ENCODE measurements around the gene OR2A2. TPM values are rescaled to one million over a fixed set of nuclear protein-coding genes. Genes with fewer than 3 reads are reported as not detected.
A peak's percentile ranks its signal among the peaks of the same experiment; 100 is the strongest.

The OR2A2 gene, protein sequence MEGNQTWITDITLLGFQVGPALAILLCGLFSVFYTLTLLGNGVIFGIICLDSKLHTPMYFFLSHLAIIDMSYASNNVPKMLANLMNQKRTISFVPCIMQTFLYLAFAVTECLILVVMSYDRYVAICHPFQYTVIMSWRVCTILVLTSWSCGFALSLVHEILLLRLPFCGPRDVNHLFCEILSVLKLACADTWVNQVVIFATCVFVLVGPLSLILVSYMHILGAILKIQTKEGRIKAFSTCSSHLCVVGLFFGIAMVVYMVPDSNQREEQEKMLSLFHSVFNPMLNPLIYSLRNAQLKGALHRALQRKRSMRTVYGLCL
- total RNA-seq: not detected in 2 replicates

- Mint-ChIP-seq H3K36me3 (ENCODE audit: low read depth) (no peaks in the 10 kb centered on the region), H3K27me3 (peaks cover 6% of the 10 kb centered on the region), H3K4me3 (no peak within 1 kb of the TSS), H3K27ac (no peak within 1 kb of the TSS), H3K4me1 (no peaks in the 10 kb centered on the region), H3K9me3 (no peaks in the 10 kb centered on the region)
- no peak for DNase-seq
- intact Hi-C loops (cut with micrococcal nuclease): no loop called here
Observed at GRCh38 chr7:144109283-144109682, at the start of gene OR2A2. Gene OR2A2 (plus strand): TSS chr7:144109583. CDS start chr7:144109583, 0 bp downstream.

GRCh38 chr7:144063710-144064109, 45.7 kb upstream of the OR2A2 start:
- H3K4me3 Mint-ChIP-seq: no peak overlapping the region
- H3K36me3 Mint-ChIP-seq (ENCODE audit: low read depth): no peaks in the 10 kb centered on the region
- no peaks in the 10 kb centered on the region for H3K9me3 Mint-ChIP-seq
- intact Hi-C loops (cut with micrococcal nuclease): no loop called here
- peak; percentile 59 for DNase-seq
- no peaks in the 10 kb centered on the region for H3K4me1 Mint-ChIP-seq
- no peak overlapping the region for H3K27ac Mint-ChIP-seq
- H3K27me3 Mint-ChIP-seq: peaks cover 6% of the 10 kb centered on the region

DNA sequence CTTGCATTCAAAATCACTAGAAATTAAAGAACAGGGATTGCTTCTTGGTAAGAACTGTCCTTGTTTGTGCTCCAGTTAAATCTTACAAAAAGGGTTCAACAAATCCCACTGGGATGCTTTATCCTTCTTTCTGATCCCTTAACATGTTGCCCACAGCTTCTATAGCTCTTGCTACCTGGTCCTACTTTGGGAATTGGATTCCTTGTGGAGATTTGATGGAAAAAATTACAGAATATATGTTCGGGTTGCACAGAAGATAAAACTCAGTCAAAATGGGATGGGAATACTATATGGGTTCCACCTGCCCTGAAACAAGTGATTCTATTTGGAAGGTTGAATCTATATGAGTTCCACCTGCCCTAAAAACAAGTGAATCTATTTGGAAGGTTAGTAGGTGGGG, 39.9 kb upstream of the OR2A2 start, which contains the start of gene OR2A25:
Gene OR2A25 (plus strand): TSS at position 301 of the 400 bp plus-strand sequence. CDS start 4,409 bp downstream, outside the sequence.
- intact Hi-C loops (cut with micrococcal nuclease): no loop called here
- no peaks in the 10 kb centered on the region for H3K4me1 Mint-ChIP-seq
- no peaks in the 10 kb centered on the region for H3K9me3 Mint-ChIP-seq
- H3K27ac Mint-ChIP-seq: no peak within 1 kb of the TSS
- no peak for DNase-seq
- H3K27me3 Mint-ChIP-seq: peaks cover 12% of the 10 kb centered on the region
- H3K4me3 Mint-ChIP-seq: no peak within 1 kb of the TSS
- no peaks in the 10 kb centered on the region for H3K36me3 Mint-ChIP-seq (ENCODE audit: low read depth)

DNA sequence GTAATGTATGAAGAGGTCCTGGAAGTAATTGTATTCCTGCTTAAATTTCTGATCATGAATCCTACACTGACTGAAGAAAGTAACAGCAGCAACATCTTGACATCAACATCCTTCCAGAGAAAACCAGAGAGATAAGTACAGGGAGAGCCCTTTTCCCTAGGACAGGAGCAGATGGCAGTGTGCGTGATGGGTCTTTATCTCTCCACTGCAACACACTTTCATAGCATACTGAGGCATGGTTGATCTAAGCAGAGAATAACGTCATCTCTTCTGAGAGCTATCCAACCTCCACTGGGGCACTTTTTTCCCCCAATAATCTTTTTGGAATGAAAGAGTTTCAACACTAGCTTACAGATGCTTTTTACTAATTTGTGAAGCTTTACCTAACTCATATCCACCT, 39.4 kb upstream of the OR2A2 start:
- Mint-ChIP-seq H3K27ac (no peak overlapping the region), H3K4me1 (no peaks in the 10 kb centered on the region), H3K9me3 (no peaks in the 10 kb centered on the region), H3K36me3 (ENCODE audit: low read depth) (no peaks in the 10 kb centered on the region), H3K27me3 (peaks cover 12% of the 10 kb centered on the region), H3K4me3 (no peak overlapping the region)
- intact Hi-C loops (cut with micrococcal nuclease): no loop called here
- no peak for DNase-seq

- H3K27ac Mint-ChIP-seq: no peak overlapping the region
- H3K4me3 Mint-ChIP-seq: no peak overlapping the region
- H3K27me3 Mint-ChIP-seq: peaks cover 8% of the 10 kb centered on the region
- DNase-seq: no peak
- H3K4me1 Mint-ChIP-seq: no peaks in the 10 kb centered on the region
- no peaks in the 10 kb centered on the region for H3K9me3 Mint-ChIP-seq
- intact Hi-C loops (cut with micrococcal nuclease): no loop called here
- H3K36me3 Mint-ChIP-seq (ENCODE audit: low read depth): no peaks in the 10 kb centered on the region
Observed at GRCh38 chr7:144074374-144074773, 35.0 kb upstream of the OR2A2 start.

- peaks cover 4% of the 10 kb centered on the region for H3K9me3 Mint-ChIP-seq
- no peaks in the 10 kb centered on the region for H3K4me1 Mint-ChIP-seq
- intact Hi-C loops (cut with micrococcal nuclease): no loop called here
- H3K27ac Mint-ChIP-seq: no peak within 1 kb of the TSS
- H3K36me3 Mint-ChIP-seq (ENCODE audit: low read depth): no peaks in the 10 kb centered on the region
- no peak within 1 kb of the TSS for H3K4me3 Mint-ChIP-seq
- no peaks in the 10 kb centered on the region for H3K27me3 Mint-ChIP-seq
- no peak for DNase-seq
Observed at GRCh38 chr7:144085978-144086377, 23.4 kb upstream of the OR2A2 start, which contains the start of gene OR2A12. Gene OR2A12 (plus strand): TSS chr7:144086278. CDS start chr7:144095108, 8,830 bp downstream.

- H3K27ac Mint-ChIP-seq: no peak overlapping the region
- no peaks in the 10 kb centered on the region for H3K27me3 Mint-ChIP-seq
- peaks cover 4% of the 10 kb centered on the region for H3K9me3 Mint-ChIP-seq
- no peak for DNase-seq
- no peak overlapping the region for H3K4me3 Mint-ChIP-seq
- intact Hi-C loops (cut with micrococcal nuclease): no loop called here
- H3K4me1 Mint-ChIP-seq: no peaks in the 10 kb centered on the region
- H3K36me3 Mint-ChIP-seq (ENCODE audit: low read depth): no peaks in the 10 kb centered on the region
Observed at GRCh38 chr7:144086730-144087129, 22.7 kb upstream of the OR2A2 start.

- no peak for DNase-seq
Observed at GRCh38 chr7:144087230-144087629, 22.2 kb upstream of the OR2A2 start.

DNA sequence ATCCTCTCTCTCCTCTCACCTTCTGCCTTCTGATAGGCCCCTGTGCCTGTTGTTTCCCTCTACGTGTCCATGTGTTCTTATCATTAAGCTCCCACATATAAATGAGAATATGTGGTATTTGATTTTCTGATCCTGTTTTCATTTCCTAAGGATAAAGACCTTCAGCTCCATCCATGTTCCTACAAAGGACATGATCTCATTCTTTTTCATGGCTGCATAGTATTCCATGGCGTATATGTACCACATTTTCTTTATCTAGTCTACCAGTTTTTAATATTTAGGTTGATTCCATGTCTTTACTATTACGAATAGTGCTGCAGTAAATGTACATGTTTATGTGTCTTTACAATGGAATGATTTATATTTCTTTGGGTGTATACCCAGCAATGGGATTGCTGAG, 18.7 kb upstream of the OR2A2 start:
- intact Hi-C loops (cut with micrococcal nuclease): no loop called here
- Mint-ChIP-seq H3K27ac (no peak overlapping the region), H3K9me3 (peaks cover 8% of the 10 kb centered on the region), H3K36me3 (ENCODE audit: low read depth) (no peaks in the 10 kb centered on the region), H3K4me3 (no peak overlapping the region), H3K4me1 (no peaks in the 10 kb centered on the region), H3K27me3 (no peaks in the 10 kb centered on the region)
- DNase-seq: no peak

More at GRCh38 chr7:144087230-144087629, 22.2 kb upstream of the OR2A2 start:
- Mint-ChIP-seq H3K27ac (no peak overlapping the region), H3K9me3 (peaks cover 4% of the 10 kb centered on the region), H3K4me1 (no peaks in the 10 kb centered on the region), H3K27me3 (no peaks in the 10 kb centered on the region), H3K4me3 (no peak overlapping the region), H3K36me3 (ENCODE audit: low read depth) (no peaks in the 10 kb centered on the region)
- intact Hi-C loops (cut with micrococcal nuclease): no loop called here

DNA sequence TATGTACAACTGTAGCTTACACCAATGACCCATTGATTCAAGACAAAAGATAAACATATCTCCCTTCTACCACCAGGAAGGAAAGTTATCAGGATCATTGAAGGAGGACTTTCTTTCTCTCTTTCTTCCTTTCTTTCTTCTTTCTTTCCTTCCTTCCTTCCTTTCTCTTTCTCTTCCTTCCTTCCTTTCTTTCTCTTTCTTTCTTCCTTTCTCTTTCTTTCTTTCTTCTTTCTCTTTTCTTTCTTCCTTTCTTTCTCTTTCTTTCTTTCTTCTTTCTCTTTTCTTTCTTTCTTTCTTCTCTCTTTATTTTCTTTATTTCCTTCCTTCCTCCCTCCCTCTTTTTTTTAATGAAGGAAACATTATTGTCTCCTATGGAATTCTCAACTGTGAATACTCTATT, 10.6 kb upstream of the OR2A2 start:
- no peak for DNase-seq
- intact Hi-C loops (cut with micrococcal nuclease): no loop called here
- Mint-ChIP-seq H3K36me3 (ENCODE audit: low read depth) (no peaks in the 10 kb centered on the region), H3K27me3 (peaks cover 3% of the 10 kb centered on the region), H3K4me3 (no peak overlapping the region), H3K27ac (no peak overlapping the region), H3K9me3 (no peaks in the 10 kb centered on the region), H3K4me1 (peaks cover 2% of the 10 kb centered on the region)

DNA sequence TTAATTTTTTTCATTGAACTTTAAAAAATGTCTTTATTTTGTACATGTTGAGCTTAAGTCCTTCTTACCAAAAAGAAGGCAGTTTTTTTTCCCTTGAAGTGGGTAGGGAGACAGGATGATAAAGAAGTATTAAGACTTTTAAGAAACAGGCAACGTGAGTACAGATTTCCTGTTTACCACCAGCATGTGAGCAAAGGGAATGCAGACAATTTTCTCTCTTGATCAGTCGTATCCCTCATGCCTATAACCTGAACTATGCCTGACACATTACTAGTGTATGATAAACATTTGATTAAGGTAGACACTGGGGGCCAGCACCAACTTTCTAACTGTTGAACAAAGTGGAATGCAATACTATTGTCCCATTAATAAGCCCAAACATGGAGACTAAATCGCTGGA, 8.8 kb upstream of the OR2A2 start:
- intact Hi-C loops (cut with micrococcal nuclease): no loop called here
- Mint-ChIP-seq H3K27me3 (peaks cover 4% of the 10 kb centered on the region), H3K4me1 (peaks cover 2% of the 10 kb centered on the region), H3K27ac (no peak overlapping the region), H3K9me3 (no peaks in the 10 kb centered on the region), H3K4me3 (no peak overlapping the region), H3K36me3 (ENCODE audit: low read depth) (no peaks in the 10 kb centered on the region)
- no peak for DNase-seq

DNA sequence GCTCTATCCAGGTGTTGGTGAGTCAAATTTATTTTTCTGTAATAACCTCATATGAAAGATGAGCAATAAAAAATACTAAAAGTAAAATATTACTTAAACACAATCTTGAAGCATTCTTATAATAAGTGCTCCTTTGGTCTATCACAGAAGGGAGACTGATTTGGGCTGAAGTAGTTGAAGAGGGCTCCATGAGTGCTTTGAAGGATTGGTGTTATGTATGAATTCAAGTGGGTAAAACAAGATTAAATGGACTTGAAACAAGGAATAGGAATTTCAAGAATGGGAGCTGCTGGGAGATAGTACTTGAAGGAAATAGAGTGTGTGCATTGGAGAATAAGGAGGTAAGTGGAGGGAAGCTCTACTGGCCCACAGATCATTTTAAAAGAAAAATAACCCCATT, 7.3 kb upstream of the OR2A2 start:
- Mint-ChIP-seq H3K27me3 (peaks cover 4% of the 10 kb centered on the region), H3K27ac (no peak overlapping the region), H3K36me3 (ENCODE audit: low read depth) (no peaks in the 10 kb centered on the region), H3K4me1 (peaks cover 2% of the 10 kb centered on the region), H3K9me3 (no peaks in the 10 kb centered on the region), H3K4me3 (no peak overlapping the region)
- no peak for DNase-seq
- intact Hi-C loops (cut with micrococcal nuclease): no loop called here

DNA sequence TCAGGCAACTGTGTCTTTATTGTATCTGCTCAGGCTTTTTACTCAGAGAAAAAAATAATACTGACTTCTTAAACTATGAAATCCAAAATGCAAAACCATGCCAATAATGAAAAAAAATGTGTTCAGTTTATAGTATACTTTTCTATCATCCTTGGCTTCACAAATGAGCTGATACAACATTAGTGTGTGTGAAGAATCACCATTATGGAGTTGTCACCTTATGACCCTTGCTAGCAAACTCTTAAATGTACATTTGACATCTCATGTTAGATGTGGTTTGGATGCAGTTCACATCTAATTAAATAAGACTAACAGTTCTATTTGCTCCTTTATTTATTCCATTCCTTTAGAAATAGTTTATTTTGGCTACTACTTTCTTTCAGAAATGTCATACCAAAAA, 4.2 kb upstream of the OR2A2 start:
- Mint-ChIP-seq H3K36me3 (ENCODE audit: low read depth) (no peaks in the 10 kb centered on the region), H3K4me3 (no peak overlapping the region), H3K27me3 (peaks cover 4% of the 10 kb centered on the region), H3K4me1 (no peaks in the 10 kb centered on the region), H3K9me3 (no peaks in the 10 kb centered on the region), H3K27ac (no peak overlapping the region)
- DNase-seq: no peak
- intact Hi-C loops (cut with micrococcal nuclease): no loop called here

DNA sequence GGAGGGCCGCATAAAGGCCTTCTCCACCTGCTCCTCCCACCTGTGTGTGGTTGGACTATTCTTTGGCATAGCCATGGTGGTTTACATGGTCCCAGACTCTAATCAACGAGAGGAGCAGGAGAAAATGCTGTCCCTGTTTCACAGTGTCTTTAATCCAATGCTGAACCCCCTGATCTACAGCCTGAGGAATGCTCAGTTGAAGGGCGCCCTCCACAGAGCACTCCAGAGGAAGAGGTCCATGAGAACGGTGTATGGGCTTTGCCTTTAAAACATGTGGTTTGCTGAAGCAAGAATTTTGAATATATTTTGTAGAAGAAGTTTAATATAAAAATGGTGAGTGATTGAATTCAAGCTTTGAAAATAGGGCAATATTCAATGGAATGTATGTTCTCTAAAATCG, 889 bp downstream of the OR2A2 start:
- Mint-ChIP-seq H3K27me3 (peaks cover 6% of the 10 kb centered on the region), H3K4me1 (no peaks in the 10 kb centered on the region), H3K36me3 (ENCODE audit: low read depth) (no peaks in the 10 kb centered on the region), H3K4me3 (no peak overlapping the region), H3K9me3 (no peaks in the 10 kb centered on the region), H3K27ac (no peak overlapping the region)
- DNase-seq: no peak
- intact Hi-C loops (cut with micrococcal nuclease): no loop called here

- H3K27ac Mint-ChIP-seq: no peak overlapping the region
- no peak for DNase-seq
- H3K36me3 Mint-ChIP-seq (ENCODE audit: low read depth): no peaks in the 10 kb centered on the region
- no peaks in the 10 kb centered on the region for H3K9me3 Mint-ChIP-seq
- intact Hi-C loops (cut with micrococcal nuclease): no loop called here
- peaks cover 6% of the 10 kb centered on the region for H3K27me3 Mint-ChIP-seq
- no peaks in the 10 kb centered on the region for H3K4me1 Mint-ChIP-seq
- H3K4me3 Mint-ChIP-seq: no peak overlapping the region
Observed at GRCh38 chr7:144113651-144114050, 4.3 kb downstream of the OR2A2 start.

All from activated CD4-positive, alpha-beta T cell treated with anti-CD3 and anti-CD28 coated beads, Interleukin-2, amount 10 ng/mL, durations not matched to agents 24 days and 14 days (primary cell).